Mammary epithelial cell (primary cell): ENCODE data around the gene TULP3.

Source experiments
- EZH2 ChIP-seq: IDR thresholded peaks from 2 replicates; pipeline ENCODE4 v1.6.1; 2012; ENCODE audit warnings: low read length, inconsistent platforms, borderline replicate concordance
- TF ChIP-seq, protein P1 (sequence below), 2 donors: IDR thresholded peaks in 1 of 2; conservative IDR thresholded peaks in 1 of 2; 2 replicates each; pipeline ENCODE4 v1.5.1; 2011 to 2012; ENCODE audit warnings: inconsistent platforms in 2 of 2, low read length in 2 of 2, mild to moderate bottlenecking in 2 of 2, control low read depth in 1 of 2, low read depth in 1 of 2; ENCODE audit not compliant: insufficient read depth in 1 of 2; ENCODE audit errors: extremely low read depth in 1 of 2

DNA sequence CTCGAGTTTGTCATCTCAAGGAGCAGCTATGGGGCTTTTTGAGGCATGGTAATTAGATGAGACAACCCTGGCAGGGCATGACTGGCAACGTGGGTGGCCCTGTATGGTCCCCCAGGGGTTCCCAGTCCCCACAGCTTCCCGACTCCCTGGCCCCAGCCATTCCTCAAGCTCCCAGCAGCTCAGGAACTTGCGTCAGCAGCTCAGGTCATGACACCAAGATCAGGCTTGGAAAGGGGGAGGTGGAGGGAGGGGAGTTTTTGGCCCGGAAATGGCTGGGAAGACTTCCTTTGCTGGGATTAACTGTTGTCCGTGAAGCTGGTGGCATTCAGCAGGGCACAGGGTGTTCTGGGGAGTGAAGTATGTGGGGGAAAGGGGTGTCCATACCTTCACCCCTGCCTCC is 45.4 kb upstream of the TULP3 start:
- TF ChIP-seq, protein P1, sequence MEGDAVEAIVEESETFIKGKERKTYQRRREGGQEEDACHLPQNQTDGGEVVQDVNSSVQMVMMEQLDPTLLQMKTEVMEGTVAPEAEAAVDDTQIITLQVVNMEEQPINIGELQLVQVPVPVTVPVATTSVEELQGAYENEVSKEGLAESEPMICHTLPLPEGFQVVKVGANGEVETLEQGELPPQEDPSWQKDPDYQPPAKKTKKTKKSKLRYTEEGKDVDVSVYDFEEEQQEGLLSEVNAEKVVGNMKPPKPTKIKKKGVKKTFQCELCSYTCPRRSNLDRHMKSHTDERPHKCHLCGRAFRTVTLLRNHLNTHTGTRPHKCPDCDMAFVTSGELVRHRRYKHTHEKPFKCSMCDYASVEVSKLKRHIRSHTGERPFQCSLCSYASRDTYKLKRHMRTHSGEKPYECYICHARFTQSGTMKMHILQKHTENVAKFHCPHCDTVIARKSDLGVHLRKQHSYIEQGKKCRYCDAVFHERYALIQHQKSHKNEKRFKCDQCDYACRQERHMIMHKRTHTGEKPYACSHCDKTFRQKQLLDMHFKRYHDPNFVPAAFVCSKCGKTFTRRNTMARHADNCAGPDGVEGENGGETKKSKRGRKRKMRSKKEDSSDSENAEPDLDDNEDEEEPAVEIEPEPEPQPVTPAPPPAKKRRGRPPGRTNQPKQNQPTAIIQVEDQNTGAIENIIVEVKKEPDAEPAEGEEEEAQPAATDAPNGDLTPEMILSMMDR (conservative IDR thresholded peaks at IDR 0.05 in 1 of 2, IDR thresholded peaks at IDR 0.05 in 1 of 2; ENCODE audit: extremely low read depth in 1 of 2, insufficient read depth in 1 of 2, low read depth in 1 of 2, low read length in 2 of 2), result no peak
- TF ChIP-seq EZH2, result no peak
